Adrenal gland (tissue), 5 donors: ENCODE results near the gene PRKAR1B.

Source experiments
- POLR2A ChIP-seq, 2 donors: fragments of 450-650 bp; IDR thresholded peaks; one replicate each; pipeline ENCODE4 v1.6.1; 2017; ENCODE audit warnings: antibody characterized with exemption in 2 of 2, mild to moderate bottlenecking in 2 of 2, moderate library complexity in 1 of 2
- TF ChIP-seq, protein P1 (sequence below), 6 experiments: fragments of 450-650 bp in 4 of 6; fragments of 200-600 bp in 2 of 6; sonication (generic) in 1 of 6; IDR thresholded peaks; 1 replicate in 5 of 6; 2 replicates in 1 of 6; pipeline versions ENCODE4 v1.5.1 to v1.8.0; 2016 to 2021; ENCODE audit warnings: antibody characterized with exemption in 6 of 6, mild to moderate bottlenecking in 2 of 6, moderate library complexity in 1 of 6
- donor health status: DM: no; HTN: no; CAD: no.

DNA sequence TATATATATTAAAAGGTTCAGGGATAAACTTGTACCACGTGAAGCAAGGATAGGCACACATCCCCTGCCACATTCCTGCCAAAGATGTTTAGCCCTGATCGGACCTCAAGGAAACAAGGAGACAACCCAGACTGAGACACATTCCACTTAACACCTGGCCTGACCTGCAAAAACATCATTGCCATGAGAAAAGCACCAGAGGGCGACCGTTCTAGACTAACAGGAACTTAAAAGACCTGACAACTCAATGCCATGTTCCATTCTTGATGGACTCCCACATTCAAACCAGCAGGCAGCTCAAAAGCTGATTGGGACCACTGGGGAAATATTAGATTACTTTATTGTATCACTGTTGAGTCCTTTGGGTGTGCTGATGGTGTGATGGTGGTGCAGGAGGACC is 199.4 kb downstream of the PRKAR1B start:
- TF ChIP-seq, protein P1, sequence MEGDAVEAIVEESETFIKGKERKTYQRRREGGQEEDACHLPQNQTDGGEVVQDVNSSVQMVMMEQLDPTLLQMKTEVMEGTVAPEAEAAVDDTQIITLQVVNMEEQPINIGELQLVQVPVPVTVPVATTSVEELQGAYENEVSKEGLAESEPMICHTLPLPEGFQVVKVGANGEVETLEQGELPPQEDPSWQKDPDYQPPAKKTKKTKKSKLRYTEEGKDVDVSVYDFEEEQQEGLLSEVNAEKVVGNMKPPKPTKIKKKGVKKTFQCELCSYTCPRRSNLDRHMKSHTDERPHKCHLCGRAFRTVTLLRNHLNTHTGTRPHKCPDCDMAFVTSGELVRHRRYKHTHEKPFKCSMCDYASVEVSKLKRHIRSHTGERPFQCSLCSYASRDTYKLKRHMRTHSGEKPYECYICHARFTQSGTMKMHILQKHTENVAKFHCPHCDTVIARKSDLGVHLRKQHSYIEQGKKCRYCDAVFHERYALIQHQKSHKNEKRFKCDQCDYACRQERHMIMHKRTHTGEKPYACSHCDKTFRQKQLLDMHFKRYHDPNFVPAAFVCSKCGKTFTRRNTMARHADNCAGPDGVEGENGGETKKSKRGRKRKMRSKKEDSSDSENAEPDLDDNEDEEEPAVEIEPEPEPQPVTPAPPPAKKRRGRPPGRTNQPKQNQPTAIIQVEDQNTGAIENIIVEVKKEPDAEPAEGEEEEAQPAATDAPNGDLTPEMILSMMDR (IDR thresholded peaks at IDR 0.05) = no peak
- no peak for TF ChIP-seq POLR2A (IDR thresholded peaks at IDR 0.05)
